HL-60 (cell line): ENCODE data around the gene AP2M1.
A peak's percentile ranks its signal among the peaks of the same experiment; 100 is the strongest.
"Not testable (repeated sequence)": the region's sequence is repeated elsewhere in the genome, so short reads cannot be mapped to it uniquely, and the experiment has no call there.

Experiments
- DNase-seq, 2 experiments: peaks; one replicate each; pipeline ENCODE4 v3.0.0-alpha.2; 2010 to 2020; ENCODE audit warnings: low read depth in 1 of 2, low spot score in 1 of 2
- H3K27ac ChIP-seq: fragments of 250-450 bp; sonication (Bioruptor Pico); replicated peaks from 2 replicates; pipeline ENCODE4 v1.5.1; 2020; ENCODE audit warnings: mild to moderate bottlenecking, moderate library complexity
- H3K27me3 ChIP-seq: fragments of 250-450 bp; sonication (Bioruptor Pico); 2 replicates; pipeline ENCODE4 v1.5.1; 2021; ENCODE audit warnings: mild to moderate bottlenecking, moderate library complexity; ENCODE audit not compliant: insufficient read depth, poor library complexity, severe bottlenecking
- H3K4me3 ChIP-seq: replicated peaks from 2 replicates; pipeline ENCODE4 v1.5.1; 2011; ENCODE audit warnings: mild to moderate bottlenecking, control low read depth, low read length; ENCODE audit not compliant: insufficient read depth
- CTCF ChIP-seq: IDR thresholded peaks from one replicate; pipeline ENCODE4 v1.5.1; 2011; ENCODE audit warnings: low read length, control low read depth, inconsistent platforms; ENCODE audit not compliant: insufficient read depth
- GABPA ChIP-seq: IDR thresholded peaks from 2 replicates; pipeline ENCODE4 v1.6.1; 2012; ENCODE audit warnings: low read depth
- POLR2AphosphoS5 ChIP-seq: IDR thresholded peaks from 2 replicates; pipeline ENCODE4 v1.6.1; 2012; ENCODE audit warnings: low read depth
- SPI1 ChIP-seq: IDR thresholded peaks from 2 replicates; pipeline ENCODE4 v1.6.1; 2012; ENCODE audit warnings: low read depth, mild to moderate bottlenecking, borderline replicate concordance
- TF ChIP-seq, protein P1 (sequence below): IDR thresholded peaks from 2 replicates; pipeline ENCODE4 v1.6.1; 2012; ENCODE audit warnings: low read depth; ENCODE audit not compliant: insufficient replicate concordance

The AP2M1 gene

GRCh38 chr3:184148076-184148475, 26.6 kb upstream of the AP2M1 start:
- DNase-seq = no peak
- Histone ChIP-seq H3K27me3 (no peaks in the 10 kb centered on the region), H3K4me3 (no peak overlapping the region), H3K27ac (no peak overlapping the region; the same call in 1 of the 2 replicates)
- TF ChIP-seq SPI1 (no peak), GABPA (no peak)

- no peak overlapping the region for H3K4me3 ChIP-seq
- no peak for DNase-seq
- H3K27ac ChIP-seq = no peak overlapping the region
- no peaks in the 10 kb centered on the region for H3K27me3 ChIP-seq
- TF ChIP-seq POLR2AphosphoS5 = no peak
- TF ChIP-seq, protein P1, sequence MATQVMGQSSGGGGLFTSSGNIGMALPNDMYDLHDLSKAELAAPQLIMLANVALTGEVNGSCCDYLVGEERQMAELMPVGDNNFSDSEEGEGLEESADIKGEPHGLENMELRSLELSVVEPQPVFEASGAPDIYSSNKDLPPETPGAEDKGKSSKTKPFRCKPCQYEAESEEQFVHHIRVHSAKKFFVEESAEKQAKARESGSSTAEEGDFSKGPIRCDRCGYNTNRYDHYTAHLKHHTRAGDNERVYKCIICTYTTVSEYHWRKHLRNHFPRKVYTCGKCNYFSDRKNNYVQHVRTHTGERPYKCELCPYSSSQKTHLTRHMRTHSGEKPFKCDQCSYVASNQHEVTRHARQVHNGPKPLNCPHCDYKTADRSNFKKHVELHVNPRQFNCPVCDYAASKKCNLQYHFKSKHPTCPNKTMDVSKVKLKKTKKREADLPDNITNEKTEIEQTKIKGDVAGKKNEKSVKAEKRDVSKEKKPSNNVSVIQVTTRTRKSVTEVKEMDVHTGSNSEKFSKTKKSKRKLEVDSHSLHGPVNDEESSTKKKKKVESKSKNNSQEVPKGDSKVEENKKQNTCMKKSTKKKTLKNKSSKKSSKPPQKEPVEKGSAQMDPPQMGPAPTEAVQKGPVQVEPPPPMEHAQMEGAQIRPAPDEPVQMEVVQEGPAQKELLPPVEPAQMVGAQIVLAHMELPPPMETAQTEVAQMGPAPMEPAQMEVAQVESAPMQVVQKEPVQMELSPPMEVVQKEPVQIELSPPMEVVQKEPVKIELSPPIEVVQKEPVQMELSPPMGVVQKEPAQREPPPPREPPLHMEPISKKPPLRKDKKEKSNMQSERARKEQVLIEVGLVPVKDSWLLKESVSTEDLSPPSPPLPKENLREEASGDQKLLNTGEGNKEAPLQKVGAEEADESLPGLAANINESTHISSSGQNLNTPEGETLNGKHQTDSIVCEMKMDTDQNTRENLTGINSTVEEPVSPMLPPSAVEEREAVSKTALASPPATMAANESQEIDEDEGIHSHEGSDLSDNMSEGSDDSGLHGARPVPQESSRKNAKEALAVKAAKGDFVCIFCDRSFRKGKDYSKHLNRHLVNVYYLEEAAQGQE = no peak
- no peak for TF ChIP-seq CTCF
- no peak for TF ChIP-seq GABPA
- TF ChIP-seq SPI1 = no peak
Observed at GRCh38 chr3:184149123-184149522, 25.5 kb upstream of the AP2M1 start.

DNA sequence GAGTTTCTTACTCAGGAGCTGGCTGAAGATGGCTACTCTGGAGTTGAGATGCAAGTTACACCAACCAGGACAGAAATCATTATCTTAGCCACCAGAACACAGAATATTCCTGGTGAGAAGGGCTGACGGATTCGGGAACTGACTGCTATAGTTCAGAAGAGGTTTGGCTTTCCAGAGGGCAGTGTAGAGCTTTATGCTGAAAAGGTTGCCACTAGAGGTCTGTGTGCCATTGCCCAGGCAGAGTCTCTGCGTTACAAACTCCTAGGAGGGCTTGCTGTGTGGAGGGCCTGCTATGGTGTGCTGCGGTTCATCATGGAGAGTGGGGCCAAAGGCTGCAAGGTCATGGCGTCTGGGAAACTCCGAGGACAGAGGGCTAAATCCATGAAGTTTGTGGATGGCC, 24.9 kb upstream of the AP2M1 start:
- DNase-seq, H3K4me3 ChIP-seq, H3K27me3 ChIP-seq, H3K27ac ChIP-seq: not testable (repeated sequence)

- H3K4me3 ChIP-seq = peak within 1 kb of the TSS; percentile 86
- peak in 1 of 2 experiments; percentile 21 for DNase-seq
- H3K27ac ChIP-seq = 0 out of 2 replicates have a peak within 1 kb of the TSS, but pooled peaks have one; percentile 27
- H3K27me3 ChIP-seq = no peaks in the 10 kb centered on the region
- TF ChIP-seq CTCF (no peak), POLR2AphosphoS5 (no peak), GABPA (no peak), SPI1 (no peak)
- TF ChIP-seq, protein P1 = no peak
Observed at GRCh38 chr3:184154885-184155643, 19.6 kb upstream of the AP2M1 start, which contains the start of gene DVL3. Gene DVL3, plus strand, starts transcription at chr3:184155377. Its CDS starts 259 bp downstream, at chr3:184155636.
